Esophagus (tissue), 2 donors: Measurements from ENCODE around the gene TMTC2. TPM values are rescaled to one million over a fixed set of nuclear protein-coding genes. Genes with fewer than 3 reads are reported as not detected.

Experiments
- H3K27ac ChIP-seq, 2 donors: one replicate each; pipeline ENCODE4 v1.5.1; 2013; ENCODE audit warnings: low read depth in 2 of 2, mild to moderate bottlenecking in 2 of 2, inconsistent platforms in 1 of 2, low read length in 1 of 2, moderate library complexity in 1 of 2
- H3K27me3 ChIP-seq, 2 donors: one replicate each; pipeline ENCODE4 v1.6.1; 2013; ENCODE audit warnings: low read length in 2 of 2, control low read depth in 1 of 2, mild to moderate bottlenecking in 1 of 2; ENCODE audit not compliant: insufficient read depth in 2 of 2, control insufficient read depth in 1 of 2
- H3K36me3 ChIP-seq, 2 donors: one replicate each; pipeline ENCODE4 v1.6.1; 2013; ENCODE audit warnings: low read length in 1 of 2; ENCODE audit not compliant: control insufficient read depth in 2 of 2, insufficient read depth in 2 of 2
- H3K4me1 ChIP-seq, 2 donors: one replicate each; pipeline ENCODE4 v1.6.1; 2013; ENCODE audit warnings: low read length in 1 of 2; ENCODE audit not compliant: control insufficient read depth in 2 of 2, insufficient read depth in 2 of 2
- H3K4me3 ChIP-seq, 2 donors: one replicate each; pipeline ENCODE4 v1.5.1; 2013; ENCODE audit warnings: low read length in 2 of 2, mild to moderate bottlenecking in 2 of 2, low read depth in 1 of 2, moderate library complexity in 1 of 2
- H3K9me3 ChIP-seq, 2 donors: one replicate each; pipeline ENCODE4 v1.6.1; 2013; ENCODE audit warnings: mild to moderate bottlenecking in 2 of 2, low read depth in 1 of 2, low read length in 1 of 2, moderate library complexity in 1 of 2; ENCODE audit not compliant: control insufficient read depth in 2 of 2, insufficient read depth in 1 of 2
- whole genome bisulfite sequencing, 2 donors: extraction: QIAGEN DNeasy Blood & Tissue Kit; methylation state at CpG; one replicate each; pipeline ENCODE4 v1.1.7; 2013; 5-methylcytosine and 5-hydroxymethylcytosine counted together
- polyA plus RNA-seq, 2 donors: library from polyadenylated mRNA; stranded (reverse); fragments of 200-250 nt; gene quantifications; one replicate each; pipeline ENCODE4 v1.2.3, GENCODE V29; 2013
- donor health status: healthy with polysubstance abuse.
- donor health status: Bipolar disorder and iron deficiency.

Gene TMTC2
- polyA plus RNA-seq, 2 donors = 7.4 to 10.5 TPM

DNA sequence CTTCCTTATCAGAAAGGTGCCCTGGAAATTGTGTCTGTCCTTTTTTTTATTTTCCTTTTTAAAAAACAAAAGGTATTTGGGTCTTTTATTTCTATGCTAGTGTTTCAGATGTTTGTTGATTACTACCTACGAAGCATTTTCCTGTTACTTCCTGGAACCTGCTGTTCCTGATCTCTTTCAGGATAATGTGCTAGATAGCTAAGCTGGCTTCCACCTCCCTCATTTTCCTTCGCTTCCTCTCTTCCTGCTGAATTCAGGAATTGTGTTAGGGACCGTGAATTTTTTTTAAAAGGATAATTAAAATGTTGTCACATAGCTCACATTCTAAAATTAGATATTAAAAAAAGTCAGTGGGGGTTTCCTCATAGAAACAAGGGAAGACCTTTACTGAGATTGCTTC lies 27.7 kb downstream of the TMTC2 start:
- no peak overlapping the region for H3K4me3 ChIP-seq
- no peaks in the 10 kb centered on the region for H3K27me3 ChIP-seq
- H3K27ac ChIP-seq = no peak overlapping the region
- no peaks in the 10 kb centered on the region for H3K9me3 ChIP-seq
- WGBS, 2 donors = 82 to 88% methylated on average over 3 of the region's 3 CpGs
- no peaks in the 10 kb centered on the region for H3K4me1 ChIP-seq
- no peaks in the 10 kb centered on the region for H3K36me3 ChIP-seq

- Histone ChIP-seq H3K4me1 (no peaks in the 10 kb centered on the region), H3K4me3 (no peak overlapping the region), H3K27ac (no peak overlapping the region), H3K27me3 (no peaks in the 10 kb centered on the region), H3K36me3 (no peaks in the 10 kb centered on the region), H3K9me3 (no peaks in the 10 kb centered on the region)
- 89 to 95% methylated on average over 1 of the region's 1 CpG for WGBS, 2 donors
Measured at GRCh38 chr12:82721726-82722125, 35.0 kb downstream of the TMTC2 start.

- Histone ChIP-seq H3K27me3 (no peaks in the 10 kb centered on the region), H3K36me3 (no peaks in the 10 kb centered on the region), H3K4me1 (no peaks in the 10 kb centered on the region), H3K4me3 (no peak overlapping the region), H3K27ac (no peak overlapping the region), H3K9me3 (no peaks in the 10 kb centered on the region)
- WGBS, 2 donors = 92 to 93% methylated on average over 4 of the region's 4 CpGs
Measured at GRCh38 chr12:82723093-82723492, 36.4 kb downstream of the TMTC2 start.

- no peaks in the 10 kb centered on the region for H3K36me3 ChIP-seq
- H3K4me3 ChIP-seq = no peak overlapping the region
- no peak overlapping the region for H3K27ac ChIP-seq
- H3K4me1 ChIP-seq = no peaks in the 10 kb centered on the region
- H3K9me3 ChIP-seq = peaks cover 0 to 5% of the 10 kb centered on the region in 2 donors
- WGBS, 2 donors = 80 to 85% methylated on average over 2 of the region's 2 CpGs
- H3K27me3 ChIP-seq = no peaks in the 10 kb centered on the region
Measured at GRCh38 chr12:82723891-82724290, 37.2 kb downstream of the TMTC2 start.

DNA sequence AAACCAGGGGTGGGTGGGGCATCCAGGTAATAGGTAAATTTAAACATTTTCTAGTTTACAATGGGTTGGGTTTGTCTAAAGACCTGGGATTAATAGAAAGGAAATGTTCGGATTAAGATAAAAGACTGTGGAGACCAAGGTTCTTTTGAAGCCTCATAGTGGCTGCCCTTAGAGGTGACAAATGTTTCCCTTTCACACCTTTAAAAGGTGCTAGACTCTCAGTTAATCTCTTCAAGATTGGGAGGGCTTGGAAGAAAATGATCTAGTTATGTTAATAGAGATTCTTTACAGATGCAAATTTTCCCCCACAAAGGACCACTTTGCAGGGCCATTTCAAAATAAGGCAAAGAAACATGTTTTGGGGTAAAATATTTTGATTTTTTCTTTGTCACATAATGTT lies 39.0 kb downstream of the TMTC2 start:
- Histone ChIP-seq H3K9me3 (peaks cover 0 to 6% of the 10 kb centered on the region in 2 donors), H3K4me1 (no peaks in the 10 kb centered on the region), H3K36me3 (no peaks in the 10 kb centered on the region), H3K4me3 (no peak overlapping the region), H3K27me3 (no peaks in the 10 kb centered on the region), H3K27ac (no peak overlapping the region)
- WGBS, 2 donors = 90 to 91% methylated on average over 1 of the region's 1 CpG

- H3K4me1 ChIP-seq = no peaks in the 10 kb centered on the region
- no peak overlapping the region for H3K27ac ChIP-seq
- H3K36me3 ChIP-seq = no peaks in the 10 kb centered on the region
- H3K9me3 ChIP-seq = peaks cover 0 to 6% of the 10 kb centered on the region in 2 donors
- no peak overlapping the region for H3K4me3 ChIP-seq
- no peaks in the 10 kb centered on the region for H3K27me3 ChIP-seq
- 96 to 98% methylated on average over 2 of the region's 2 CpGs for WGBS, 2 donors
Measured at GRCh38 chr12:82727886-82728285, 41.2 kb downstream of the TMTC2 start.

DNA sequence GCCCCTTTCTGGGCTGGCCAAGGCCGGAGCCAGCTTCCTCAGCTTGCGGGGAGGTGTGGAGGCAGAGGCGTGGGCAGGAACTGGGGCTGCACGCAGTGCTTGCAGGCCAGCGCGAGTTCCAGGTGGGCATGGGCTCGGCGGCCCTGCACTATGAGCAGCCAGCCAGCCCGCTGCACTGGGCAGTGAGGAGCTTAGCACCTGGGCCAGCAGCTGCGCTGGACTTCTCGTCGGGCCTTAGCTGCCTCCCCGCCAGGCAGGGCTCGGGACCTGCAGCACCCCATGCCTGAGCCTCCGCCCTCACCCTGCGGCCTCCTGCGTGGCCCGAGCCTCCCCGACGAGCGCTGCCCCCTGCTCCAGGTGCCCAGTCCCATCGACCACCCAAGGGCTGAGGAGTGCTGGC lies 42.0 kb downstream of the TMTC2 start:
- H3K9me3 ChIP-seq = peaks cover 0 to 6% of the 10 kb centered on the region in 2 donors
- no peaks in the 10 kb centered on the region for H3K27me3 ChIP-seq
- H3K4me3 ChIP-seq = no peak overlapping the region
- WGBS, 2 donors = 97 to 98% methylated on average over 22 of the region's 22 CpGs
- H3K27ac ChIP-seq = no peak overlapping the region
- no peaks in the 10 kb centered on the region for H3K4me1 ChIP-seq
- no peaks in the 10 kb centered on the region for H3K36me3 ChIP-seq

- Histone ChIP-seq H3K27ac (no peak overlapping the region), H3K27me3 (no peaks in the 10 kb centered on the region), H3K4me1 (no peaks in the 10 kb centered on the region), H3K9me3 (peaks cover 0 to 6% of the 10 kb centered on the region in 2 donors), H3K36me3 (no peaks in the 10 kb centered on the region), H3K4me3 (no peak overlapping the region)
- WGBS, 2 donors = 77 to 83% methylated on average over 7 of the region's 7 CpGs
Measured at GRCh38 chr12:82730953-82731459, 44.3 kb downstream of the TMTC2 start.

GRCh38 chr12:82740129-82741000 lies 53.7 kb downstream of the TMTC2 start:
- no peaks in the 10 kb centered on the region for H3K27me3 ChIP-seq
- no peaks in the 10 kb centered on the region for H3K4me1 ChIP-seq
- no peak overlapping the region for H3K27ac ChIP-seq
- WGBS, 2 donors = 76 to 86% methylated on average over 7 of the region's 7 CpGs
- no peaks in the 10 kb centered on the region for H3K9me3 ChIP-seq
- H3K4me3 ChIP-seq = no peak overlapping the region
- no peaks in the 10 kb centered on the region for H3K36me3 ChIP-seq
